AG10803 (cell line): ENCODE results near the gene TSSK2.
"Not testable (repeated sequence)": the region's sequence is repeated elsewhere in the genome, so short reads cannot be mapped to it uniquely, and the experiment has no call there.

Experiments
- DNase-seq: peaks from one replicate; pipeline ENCODE4 v3.0.0; 2010; ENCODE audit warnings: low read depth
- H3K4me3 ChIP-seq: 2 replicates; pipeline ENCODE4 v1.5.1; 2011; ENCODE audit warnings: mild to moderate bottlenecking, low read length, control low read depth
- TF ChIP-seq, protein P1 (sequence below): conservative IDR thresholded peaks from 2 replicates; pipeline ENCODE4 v1.5.1; 2011; ENCODE audit warnings: mild to moderate bottlenecking, low read length, control low read depth, inconsistent platforms

The TSSK2 gene

GRCh38 chr22:19151329-19152191 is 20.5 kb downstream of the TSSK2 start:
- DNase-seq: no peak
- TF ChIP-seq, protein P1, sequence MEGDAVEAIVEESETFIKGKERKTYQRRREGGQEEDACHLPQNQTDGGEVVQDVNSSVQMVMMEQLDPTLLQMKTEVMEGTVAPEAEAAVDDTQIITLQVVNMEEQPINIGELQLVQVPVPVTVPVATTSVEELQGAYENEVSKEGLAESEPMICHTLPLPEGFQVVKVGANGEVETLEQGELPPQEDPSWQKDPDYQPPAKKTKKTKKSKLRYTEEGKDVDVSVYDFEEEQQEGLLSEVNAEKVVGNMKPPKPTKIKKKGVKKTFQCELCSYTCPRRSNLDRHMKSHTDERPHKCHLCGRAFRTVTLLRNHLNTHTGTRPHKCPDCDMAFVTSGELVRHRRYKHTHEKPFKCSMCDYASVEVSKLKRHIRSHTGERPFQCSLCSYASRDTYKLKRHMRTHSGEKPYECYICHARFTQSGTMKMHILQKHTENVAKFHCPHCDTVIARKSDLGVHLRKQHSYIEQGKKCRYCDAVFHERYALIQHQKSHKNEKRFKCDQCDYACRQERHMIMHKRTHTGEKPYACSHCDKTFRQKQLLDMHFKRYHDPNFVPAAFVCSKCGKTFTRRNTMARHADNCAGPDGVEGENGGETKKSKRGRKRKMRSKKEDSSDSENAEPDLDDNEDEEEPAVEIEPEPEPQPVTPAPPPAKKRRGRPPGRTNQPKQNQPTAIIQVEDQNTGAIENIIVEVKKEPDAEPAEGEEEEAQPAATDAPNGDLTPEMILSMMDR: no peak
- H3K4me3 ChIP-seq: no peak overlapping the region

GRCh38 chr22:19152942-19153883 is 22.1 kb downstream of the TSSK2 start:
- H3K4me3 ChIP-seq: no peak overlapping the region
- DNase-seq: no peak
- TF ChIP-seq, protein P1: no peak

DNA sequence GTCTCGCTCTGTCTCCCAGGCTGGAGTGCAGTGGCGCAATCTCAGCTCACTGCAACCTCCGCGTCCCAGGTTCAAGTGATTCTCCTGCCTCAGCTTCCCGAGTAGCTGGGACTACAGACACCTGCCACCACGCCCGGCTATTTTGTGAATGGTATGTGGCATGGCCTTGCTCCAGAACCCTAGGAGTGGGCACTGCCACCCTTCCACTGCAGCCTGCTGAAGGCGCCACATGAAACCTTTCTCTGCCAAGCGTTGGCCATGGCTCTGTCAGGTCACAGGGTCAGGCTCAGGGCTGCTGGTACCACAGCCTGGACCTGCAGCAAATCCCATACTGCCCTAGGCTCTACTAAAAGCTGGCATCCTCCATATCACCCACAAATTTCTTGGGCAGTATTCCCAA is 25.0 kb downstream of the TSSK2 start:
- not testable (repeated sequence) for DNase-seq, H3K4me3 ChIP-seq

DNA sequence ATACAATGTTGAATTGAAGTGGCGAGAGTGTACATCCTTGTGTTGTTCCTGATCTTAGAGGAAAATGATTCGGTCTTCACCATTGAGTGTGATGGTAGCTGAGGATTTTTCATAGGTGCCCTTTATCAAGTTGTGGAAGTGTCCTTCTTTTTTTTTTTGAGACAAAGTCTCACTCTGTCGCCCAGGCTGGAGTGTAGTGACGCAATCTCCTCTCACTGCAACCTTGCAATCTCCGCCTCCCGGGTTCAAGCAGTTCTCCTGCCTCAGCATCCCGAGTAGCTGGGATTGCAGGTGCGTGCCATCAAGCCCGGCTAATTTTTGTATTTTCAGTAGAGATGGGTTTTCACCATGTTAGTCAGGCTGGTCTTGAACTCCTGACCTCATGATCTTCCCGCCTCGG is 27.5 kb downstream of the TSSK2 start:
- not testable (repeated sequence) for DNase-seq, H3K4me3 ChIP-seq

- DNase-seq: no peak
- no peak overlapping the region for H3K4me3 ChIP-seq
- TF ChIP-seq, protein P1: no peak
These were observed 33.3 kb downstream of the TSSK2 start for GRCh38 chr22:19164425-19164824.

- DNase-seq: no peak
These were observed 35.3 kb downstream of the TSSK2 start for GRCh38 chr22:19166421-19166820.

DNA sequence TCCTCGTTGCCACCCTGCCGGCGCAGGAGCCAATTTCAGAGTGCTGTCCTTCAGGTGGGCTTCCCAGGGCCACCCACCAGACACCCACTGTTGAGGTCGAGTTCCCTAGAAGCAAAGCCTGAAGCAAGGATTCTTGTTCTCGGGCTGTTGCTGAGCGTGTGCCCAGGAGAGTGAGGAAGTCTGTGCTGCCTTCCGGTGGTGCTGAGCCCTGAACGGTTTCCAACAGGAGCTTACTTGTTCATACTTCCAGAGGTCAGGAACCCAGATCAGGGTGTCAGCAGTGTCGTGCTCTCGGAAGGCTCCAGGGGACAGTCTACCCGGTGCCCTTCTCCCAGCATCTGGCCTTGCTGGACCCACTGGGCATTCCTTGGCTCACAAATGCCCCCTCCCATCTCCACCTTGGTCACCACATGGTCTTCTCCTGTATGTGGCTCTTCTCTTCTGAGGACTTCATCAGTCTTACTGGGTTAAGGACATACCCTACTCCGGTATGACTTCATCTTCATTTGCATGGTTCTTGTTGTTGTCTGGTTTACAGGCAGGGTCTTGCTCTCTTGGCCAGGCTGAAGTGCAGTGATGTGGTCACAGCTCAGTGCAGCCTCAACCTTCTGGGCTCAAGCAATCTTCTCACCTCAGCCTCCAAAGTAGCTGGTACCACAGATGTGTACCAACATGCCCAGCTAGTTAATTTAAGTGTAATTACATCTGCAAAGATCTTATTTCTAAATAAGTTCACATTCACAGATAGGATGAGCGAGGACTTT is 36.2 kb downstream of the TSSK2 start:
- TF ChIP-seq, protein P1: no peak
- no peak for DNase-seq
- no peak overlapping the region for H3K4me3 ChIP-seq

More at GRCh38 chr22:19166421-19166820, 35.3 kb downstream of the TSSK2 start:
- no peak overlapping the region for H3K4me3 ChIP-seq
- TF ChIP-seq, protein P1: no peak
